HEK293T (cell line): ENCODE data around the gene TMEM269.

Experiments used
- CTCF ChIA-PET: fragments of 350-600 bp; formaldehyde crosslinking; extraction: SDS; loops from one replicate; lab custom pipeline; 2021; ENCODE audit warnings: antibody characterized with exemption, inconsistent platforms; lab: Yijun Ruan, JAX
- POLR2A ChIA-PET: fragments of 350-600 bp; formaldehyde crosslinking; extraction: SDS; loops from one replicate; lab custom pipeline; 2020; ENCODE audit warnings: antibody characterized with exemption, inconsistent platforms; lab: Yijun Ruan, JAX
- DNase-seq: peaks from one replicate; pipeline ENCODE4 v3.0.0; 2012; ENCODE audit warnings: mixed read lengths; ENCODE audit errors: extremely low spot score
- ARNT ChIP-seq: fragments of 450-650 bp; IDR thresholded peaks from 2 replicates; pipeline ENCODE4 v1.6.1; 2017; ENCODE audit warnings: mild to moderate bottlenecking
- BHLHE40 ChIP-seq: fragments of 450-650 bp; IDR thresholded peaks from 2 replicates; pipeline ENCODE4 v1.6.1; 2016; ENCODE audit warnings: mild to moderate bottlenecking, moderate library complexity, borderline replicate concordance
- CTBP1 ChIP-seq: fragments of 450-650 bp; IDR thresholded peaks from 2 replicates; pipeline ENCODE4 v1.6.1; 2016; ENCODE audit warnings: borderline replicate concordance
- ELF4 ChIP-seq: fragments of 450-650 bp; IDR thresholded peaks from 2 replicates; pipeline ENCODE4 v1.6.1; 2017; ENCODE audit warnings: antibody characterized with exemption
- FOXK2 ChIP-seq: fragments of 450-650 bp; IDR thresholded peaks from 2 replicates; pipeline ENCODE4 v1.6.1; 2016; ENCODE audit warnings: mild to moderate bottlenecking
- FOXM1 ChIP-seq: fragments of 450-650 bp; IDR thresholded peaks from 2 replicates; pipeline ENCODE4 v1.6.1; 2017; ENCODE audit warnings: mild to moderate bottlenecking, borderline replicate concordance
- L3MBTL2 ChIP-seq: fragments of 450-650 bp; conservative IDR thresholded peaks from 2 replicates; pipeline ENCODE4 v1.6.1; 2016; ENCODE audit warnings: mild to moderate bottlenecking
- LEF1 ChIP-seq: fragments of 450-650 bp; IDR thresholded peaks from 2 replicates; pipeline ENCODE4 v1.6.1; 2017; ENCODE audit warnings: mild to moderate bottlenecking, borderline replicate concordance
- NFRKB ChIP-seq: fragments of 450-650 bp; IDR thresholded peaks from 2 replicates; pipeline ENCODE4 v1.6.1; 2016; ENCODE audit warnings: mild to moderate bottlenecking, moderate library complexity
- SP1 ChIP-seq: fragments of 450-650 bp; IDR thresholded peaks from 2 replicates; pipeline ENCODE4 v1.6.1; 2017
- SUZ12 ChIP-seq: fragments of 450-650 bp; IDR thresholded peaks from 2 replicates; pipeline ENCODE4 v1.6.1; 2016; ENCODE audit warnings: mild to moderate bottlenecking

TMEM269 gene

GRCh38 chr1:42849944-42850343 is 65.2 kb downstream of the TMEM269 start:
- POLR2A ChIA-PET = interaction anchor here (1.2 kb wide), 1 partner anchor 13 kb away, joined by 3 read pairs; no protein-coding TSS in a partner anchor

More at GRCh38 chr1:42849944-42850343, 65.2 kb downstream of the TMEM269 start:
- TF ChIP-seq SP1 (no peak), ELF4 (no peak), FOXK2 (no peak), L3MBTL2 (no peak), ARNT (no peak), CTBP1 (no peak), BHLHE40 (no peak), FOXM1 (no peak), SUZ12 (no peak), NFRKB (no peak), LEF1 (no peak)
- CTCF ChIA-PET = no interaction called here
- DNase-seq = no peak
